Measurements from ENCODE around the gene TOMM5.

DNA sequence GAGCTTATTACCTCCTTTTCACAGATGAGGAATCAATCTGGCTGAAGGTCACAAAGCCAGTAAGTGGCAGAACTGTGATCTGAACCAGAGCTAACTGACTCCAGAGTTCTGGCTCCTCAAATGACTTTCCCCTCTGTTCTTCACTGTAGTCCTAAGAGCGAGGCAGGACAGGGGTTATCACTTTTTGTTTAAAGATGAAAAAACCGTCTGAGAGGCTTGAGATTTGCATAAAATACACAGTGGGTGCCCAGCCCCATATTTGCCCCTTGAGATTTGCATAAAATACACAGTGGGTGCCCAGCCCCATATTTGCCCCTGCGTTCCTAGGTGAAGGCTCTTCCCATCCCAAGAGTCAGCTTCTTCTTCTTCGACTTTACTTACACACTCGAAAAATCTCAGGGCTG is 16.9 kb downstream of the TOMM5 start:
- TF ChIP-seq, protein P1, sequence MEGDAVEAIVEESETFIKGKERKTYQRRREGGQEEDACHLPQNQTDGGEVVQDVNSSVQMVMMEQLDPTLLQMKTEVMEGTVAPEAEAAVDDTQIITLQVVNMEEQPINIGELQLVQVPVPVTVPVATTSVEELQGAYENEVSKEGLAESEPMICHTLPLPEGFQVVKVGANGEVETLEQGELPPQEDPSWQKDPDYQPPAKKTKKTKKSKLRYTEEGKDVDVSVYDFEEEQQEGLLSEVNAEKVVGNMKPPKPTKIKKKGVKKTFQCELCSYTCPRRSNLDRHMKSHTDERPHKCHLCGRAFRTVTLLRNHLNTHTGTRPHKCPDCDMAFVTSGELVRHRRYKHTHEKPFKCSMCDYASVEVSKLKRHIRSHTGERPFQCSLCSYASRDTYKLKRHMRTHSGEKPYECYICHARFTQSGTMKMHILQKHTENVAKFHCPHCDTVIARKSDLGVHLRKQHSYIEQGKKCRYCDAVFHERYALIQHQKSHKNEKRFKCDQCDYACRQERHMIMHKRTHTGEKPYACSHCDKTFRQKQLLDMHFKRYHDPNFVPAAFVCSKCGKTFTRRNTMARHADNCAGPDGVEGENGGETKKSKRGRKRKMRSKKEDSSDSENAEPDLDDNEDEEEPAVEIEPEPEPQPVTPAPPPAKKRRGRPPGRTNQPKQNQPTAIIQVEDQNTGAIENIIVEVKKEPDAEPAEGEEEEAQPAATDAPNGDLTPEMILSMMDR (conservative IDR thresholded peaks at IDR 0.05; ENCODE audit: low read depth, low read length) = no peak
- TF ChIP-seq EZH2 (IDR thresholded peaks at IDR 0.05; ENCODE audit: low read length, unreplicated experiment) = no peak

Measured in PC-3 (cell line).